Neural cell (in vitro differentiated cells): ENCODE data around the gene IFTAP. TPM values are rescaled to one million over a fixed set of nuclear protein-coding genes. Genes with fewer than 3 reads are reported as not detected.

Experiments used
- H2AFZ ChIP-seq: fragments of 200-600, 300-800 bp; sonication (generic), shearing (Covaris generic); 2 replicates; pipeline ENCODE4 v1.6.0; 2014; ENCODE audit warnings: low read depth, mild to moderate bottlenecking, antibody characterized with exemption, low read length, moderate library complexity
- H3F3A ChIP-seq: fragments of 200-600 bp; shearing (Covaris generic); 2 replicates; pipeline ENCODE4 v1.6.1; 2016; ENCODE audit warnings: mild to moderate bottlenecking, moderate library complexity, mixed read lengths, antibody characterized with exemption, low read length; ENCODE audit not compliant: insufficient read depth, poor library complexity, severe bottlenecking
- H3K27ac ChIP-seq: fragments of 200-600, 300-800 bp; sonication (generic), shearing (Covaris generic); 2 replicates; pipeline ENCODE4 v1.5.1; 2014; ENCODE audit warnings: mild to moderate bottlenecking, low read length, moderate library complexity
- H3K27me3 ChIP-seq: fragments of 300-800, 200-600 bp; sonication (generic), shearing (Covaris generic); 2 replicates; pipeline ENCODE4 v1.6.0; 2014; ENCODE audit warnings: mild to moderate bottlenecking, low read depth, low read length, moderate library complexity; ENCODE audit not compliant: insufficient read depth
- H3K36me3 ChIP-seq: fragments of 300-800, 200-600 bp; sonication (generic), shearing (Covaris generic); 2 replicates; pipeline ENCODE4 v1.5.1; 2014; ENCODE audit warnings: mild to moderate bottlenecking, antibody characterized with exemption, low read length, moderate library complexity; ENCODE audit not compliant: insufficient read depth
- H3K4me2 ChIP-seq: fragments of 300-800, 200-600 bp; sonication (generic), shearing (Covaris generic); 2 replicates; pipeline ENCODE4 v1.6.0; 2014; ENCODE audit warnings: mild to moderate bottlenecking, low read length
- H3K4me3 ChIP-seq: fragments of 300-800, 200-600 bp; sonication (generic), shearing (Covaris generic); 2 replicates; pipeline ENCODE4 v1.5.1; 2014; ENCODE audit warnings: mild to moderate bottlenecking, low read length, moderate library complexity
- H3K79me2 ChIP-seq: fragments of 200-600 bp; shearing (Covaris generic); replicated peaks from 2 replicates; pipeline ENCODE4 v1.6.0; 2014; ENCODE audit warnings: mild to moderate bottlenecking, low read length, moderate library complexity; ENCODE audit not compliant: insufficient read depth
- H3K9ac ChIP-seq: fragments of 300-800, 200-600 bp; sonication (generic), shearing (Covaris generic); 2 replicates; pipeline ENCODE4 v1.6.1; 2016; ENCODE audit warnings: mild to moderate bottlenecking, low read length, mixed read lengths
- H3K9me2 ChIP-seq: fragments of 200-600 bp; shearing (Covaris generic); 2 replicates; pipeline ENCODE4 v1.6.1; 2016; ENCODE audit warnings: mild to moderate bottlenecking, low read length, mixed read lengths; ENCODE audit not compliant: insufficient read depth
- H3K9me3 ChIP-seq: fragments of 200-600, 300-800 bp; sonication (generic), shearing (Covaris generic); 2 replicates; pipeline ENCODE4 v1.6.1; 2016; ENCODE audit warnings: mild to moderate bottlenecking, mixed run types, low read length, moderate library complexity, mixed read lengths
- H4K20me1 ChIP-seq: fragments of 200-600 bp; shearing (Covaris generic); 2 replicates; pipeline ENCODE4 v1.6.1; 2016; ENCODE audit warnings: mild to moderate bottlenecking, mixed run types; ENCODE audit not compliant: insufficient read depth
- CTCF ChIP-seq: fragments of 450-650 bp; IDR thresholded peaks from 2 replicates; pipeline ENCODE4 v1.5.1; 2014; ENCODE audit warnings: antibody characterized with exemption, mild to moderate bottlenecking, moderate library complexity; ENCODE audit not compliant: poor library complexity, severe bottlenecking
- EP300 ChIP-seq: fragments of 450-650 bp; conservative IDR thresholded peaks from 2 replicates; pipeline ENCODE4 v1.6.1; 2014; ENCODE audit warnings: antibody characterized with exemption, mild to moderate bottlenecking, moderate library complexity; ENCODE audit not compliant: poor library complexity, severe bottlenecking
- EZH2 ChIP-seq: fragments of 200-600, 300-800 bp; shearing (Covaris generic), sonication (generic); IDR thresholded peaks from 2 replicates; pipeline ENCODE4 v1.6.1; 2014; ENCODE audit warnings: antibody characterized with exemption, low read length, borderline replicate concordance, mild to moderate bottlenecking; ENCODE audit not compliant: insufficient read depth, poor library complexity, severe bottlenecking
- MXI1 ChIP-seq: fragments of 450-650 bp; conservative IDR thresholded peaks from 2 replicates; pipeline ENCODE4 v1.6.1; 2014; ENCODE audit warnings: antibody characterized with exemption, mild to moderate bottlenecking; ENCODE audit not compliant: poor library complexity, severe bottlenecking
- POLR2AphosphoS5 ChIP-seq: IDR thresholded peaks from 2 replicates; pipeline ENCODE4 v1.6.1; 2012
- RAD21 ChIP-seq: fragments of 450-650 bp; conservative IDR thresholded peaks from 2 replicates; pipeline ENCODE4 v1.6.1; 2014; ENCODE audit warnings: antibody characterized with exemption, mild to moderate bottlenecking, moderate library complexity
- SMC3 ChIP-seq: fragments of 450-650 bp; conservative IDR thresholded peaks from 2 replicates; pipeline ENCODE4 v1.6.1; 2014; ENCODE audit warnings: antibody characterized with exemption, mild to moderate bottlenecking, moderate library complexity; ENCODE audit not compliant: poor library complexity
- TAF1 ChIP-seq: IDR thresholded peaks from 2 replicates; pipeline ENCODE4 v1.6.1; 2012; ENCODE audit warnings: low read depth
- polyA plus RNA-seq: library from polyadenylated mRNA; depleted of rRNA; stranded (reverse); fragments of >200 nt; gene quantifications from 2 replicates; pipeline ENCODE4 v1.2.3, GENCODE V29; 2014
- TF ChIP-seq, protein P1 (sequence below): IDR thresholded peaks from 2 replicates; pipeline ENCODE4 v1.6.1; 2012; ENCODE audit warnings: borderline replicate concordance

The IFTAP gene
- polyA plus RNA-seq, 1 donor from 2014 or later, result 71.9 TPM

DNA sequence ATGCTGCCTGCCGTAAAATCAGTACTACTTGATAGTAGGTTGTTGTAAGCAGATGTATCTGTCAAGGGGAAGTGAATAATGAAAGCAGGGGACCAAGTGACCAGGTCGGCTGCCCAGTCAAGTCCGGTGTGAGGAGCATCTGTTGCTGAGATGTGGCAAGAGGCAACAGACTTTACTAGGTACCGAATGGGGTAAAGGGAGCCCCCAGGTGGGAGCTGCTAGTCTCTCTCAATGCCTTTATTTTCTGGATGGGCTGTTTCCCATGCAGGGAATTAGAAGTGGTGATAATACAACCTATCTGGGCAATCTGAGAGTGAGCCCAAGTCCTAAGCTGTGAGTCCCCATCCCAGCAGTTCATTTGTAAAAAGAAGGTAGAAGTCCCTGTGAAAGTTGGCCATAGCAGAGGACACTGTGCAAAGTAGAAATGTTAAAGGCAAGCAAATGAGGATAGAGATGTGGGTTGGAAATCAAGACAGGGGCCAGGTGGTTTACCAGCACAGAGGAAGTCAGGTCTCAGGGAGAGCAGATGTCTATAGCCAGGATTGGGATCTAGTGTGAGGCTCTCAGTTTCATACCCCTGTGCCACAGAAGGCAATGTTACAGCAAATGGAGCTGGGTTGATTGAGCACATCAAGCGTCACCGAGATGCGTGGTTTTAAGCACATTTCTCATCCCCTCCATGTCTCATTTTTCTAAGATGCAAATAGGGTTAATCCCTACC is 94.4 kb downstream of the IFTAP start:
- Histone ChIP-seq H3K79me2 (no peaks in the 10 kb centered on the region), H3K9me2 (no peaks in the 10 kb centered on the region), H3K4me2 (no peak overlapping the region), H3K27me3 (no peaks in the 10 kb centered on the region), H3K9me3 (no peaks in the 10 kb centered on the region), H3K4me3 (no peak overlapping the region), H2AFZ (no peak overlapping the region), H3K9ac (no peak overlapping the region), H3K36me3 (no peaks in the 10 kb centered on the region), H3K27ac (no peak overlapping the region), H3F3A (no peaks in the 10 kb centered on the region), H4K20me1 (no peaks in the 10 kb centered on the region)
- TF ChIP-seq EP300, result no peak
- no peak for TF ChIP-seq SMC3
- TF ChIP-seq CTCF, result no peak
- TF ChIP-seq EZH2, result no peak
- no peak for TF ChIP-seq RAD21
- TF ChIP-seq MXI1, result no peak
- no peak for TF ChIP-seq TAF1
- TF ChIP-seq, protein P1, sequence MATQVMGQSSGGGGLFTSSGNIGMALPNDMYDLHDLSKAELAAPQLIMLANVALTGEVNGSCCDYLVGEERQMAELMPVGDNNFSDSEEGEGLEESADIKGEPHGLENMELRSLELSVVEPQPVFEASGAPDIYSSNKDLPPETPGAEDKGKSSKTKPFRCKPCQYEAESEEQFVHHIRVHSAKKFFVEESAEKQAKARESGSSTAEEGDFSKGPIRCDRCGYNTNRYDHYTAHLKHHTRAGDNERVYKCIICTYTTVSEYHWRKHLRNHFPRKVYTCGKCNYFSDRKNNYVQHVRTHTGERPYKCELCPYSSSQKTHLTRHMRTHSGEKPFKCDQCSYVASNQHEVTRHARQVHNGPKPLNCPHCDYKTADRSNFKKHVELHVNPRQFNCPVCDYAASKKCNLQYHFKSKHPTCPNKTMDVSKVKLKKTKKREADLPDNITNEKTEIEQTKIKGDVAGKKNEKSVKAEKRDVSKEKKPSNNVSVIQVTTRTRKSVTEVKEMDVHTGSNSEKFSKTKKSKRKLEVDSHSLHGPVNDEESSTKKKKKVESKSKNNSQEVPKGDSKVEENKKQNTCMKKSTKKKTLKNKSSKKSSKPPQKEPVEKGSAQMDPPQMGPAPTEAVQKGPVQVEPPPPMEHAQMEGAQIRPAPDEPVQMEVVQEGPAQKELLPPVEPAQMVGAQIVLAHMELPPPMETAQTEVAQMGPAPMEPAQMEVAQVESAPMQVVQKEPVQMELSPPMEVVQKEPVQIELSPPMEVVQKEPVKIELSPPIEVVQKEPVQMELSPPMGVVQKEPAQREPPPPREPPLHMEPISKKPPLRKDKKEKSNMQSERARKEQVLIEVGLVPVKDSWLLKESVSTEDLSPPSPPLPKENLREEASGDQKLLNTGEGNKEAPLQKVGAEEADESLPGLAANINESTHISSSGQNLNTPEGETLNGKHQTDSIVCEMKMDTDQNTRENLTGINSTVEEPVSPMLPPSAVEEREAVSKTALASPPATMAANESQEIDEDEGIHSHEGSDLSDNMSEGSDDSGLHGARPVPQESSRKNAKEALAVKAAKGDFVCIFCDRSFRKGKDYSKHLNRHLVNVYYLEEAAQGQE, result no peak
- TF ChIP-seq POLR2AphosphoS5, result no peak

GRCh38 chr11:36689442-36689841 is 95.1 kb downstream of the IFTAP start:
- Histone ChIP-seq H3K9me2 (no peaks in the 10 kb centered on the region), H3K27ac (no peak overlapping the region)
- TF ChIP-seq POLR2AphosphoS5 (no peak), EZH2 (no peak), EP300 (no peak), MXI1 (no peak), TAF1 (no peak), RAD21 (no peak), SMC3 (no peak), CTCF (no peak)
- TF ChIP-seq, protein P1, result no peak

More at GRCh38 chr11:36689442-36689841, 95.1 kb downstream of the IFTAP start:
- H3K9ac ChIP-seq, result no peak overlapping the region
- no peaks in the 10 kb centered on the region for H4K20me1 ChIP-seq
- no peaks in the 10 kb centered on the region for H3K79me2 ChIP-seq
- H3K4me3 ChIP-seq, result no peak overlapping the region
- no peaks in the 10 kb centered on the region for H3K9me3 ChIP-seq
- no peak overlapping the region for H3K4me2 ChIP-seq
- no peaks in the 10 kb centered on the region for H3K36me3 ChIP-seq
- no peak overlapping the region for H2AFZ ChIP-seq
- no peaks in the 10 kb centered on the region for H3F3A ChIP-seq
- no peaks in the 10 kb centered on the region for H3K27me3 ChIP-seq
